HEK293 (cell line): ENCODE measurements around the gene ARL15.

Experiments
- CTCF ChIA-PET: fragments of 350-600 bp; formaldehyde crosslinking; extraction: SDS; loops from one replicate; lab custom pipeline; 2021; ENCODE audit warnings: antibody characterized with exemption; lab: Yijun Ruan, JAX
- POLR2A ChIA-PET: fragments of 300-600 bp; formaldehyde crosslinking; extraction: SDS; loops from one replicate; lab custom pipeline; 2020; ENCODE audit warnings: antibody characterized with exemption, inconsistent platforms; lab: Yijun Ruan, JAX
- H3K27ac ChIP-seq: fragments of 200-500 bp; sonication (Bioruptor generic); 2 replicates; pipeline ENCODE4 v1.5.1; 2014; ENCODE audit warnings: low read depth, low read length, control low read depth, inconsistent platforms; ENCODE audit errors: extremely low read depth
- H3K36me3 ChIP-seq, 2 experiments: fragments of 200-500 bp in 1 of 2; sonication (Bioruptor generic) in 1 of 2; 1 replicate in 1 of 2; 2 replicates in 1 of 2; pipeline ENCODE4 v1.5.1; 2014 to 2017; ENCODE audit warnings: inconsistent platforms in 2 of 2, low read length in 2 of 2; ENCODE audit not compliant: control insufficient read depth in 2 of 2, insufficient read depth in 1 of 2
- H3K4me1 ChIP-seq: fragments of 200-500 bp; sonication (Bioruptor generic); 2 replicates; pipeline ENCODE4 v1.5.1; 2014; ENCODE audit warnings: mild to moderate bottlenecking, low read length, inconsistent platforms; ENCODE audit not compliant: control insufficient read depth, insufficient read depth
- H3K4me3 ChIP-seq: 2 replicates; pipeline ENCODE4 v1.5.1; 2011; ENCODE audit warnings: low read depth, mild to moderate bottlenecking, control low read depth, low read length, moderate library complexity
- H3K9me3 ChIP-seq: fragments of 200-500 bp; sonication (Bioruptor generic); 2 replicates; pipeline ENCODE4 v1.5.1; 2014; ENCODE audit warnings: low read depth, low read length, inconsistent platforms; ENCODE audit not compliant: control insufficient read depth, insufficient read depth
- IKZF3 ChIP-seq: fragments of 450-650 bp; IDR thresholded peaks from 2 replicates; pipeline ENCODE4 v1.5.0; 2018; ENCODE audit warnings: missing biosample characterization, mild to moderate bottlenecking, missing genetic modification characterization, moderate library complexity
- MYNN ChIP-seq: fragments of 450-650 bp; formaldehyde crosslinking; IDR thresholded peaks from 2 replicates; pipeline ENCODE4 v1.5.1; 2016; ENCODE audit warnings: missing biosample characterization, missing genetic modification characterization, borderline replicate concordance
- PRDM1 ChIP-seq: fragments of 450-650 bp; formaldehyde crosslinking; IDR thresholded peaks from 2 replicates; pipeline ENCODE4; 2016; ENCODE audit warnings: missing biosample characterization, missing genetic modification characterization
- SCRT1 ChIP-seq: fragments of 450-650 bp; formaldehyde crosslinking; IDR thresholded peaks from 2 replicates; pipeline ENCODE4 v1.5.1; 2016; ENCODE audit warnings: missing biosample characterization, missing genetic modification characterization, borderline replicate concordance
- SETDB1 ChIP-seq: IDR thresholded peaks from one replicate; pipeline ENCODE4 v1.6.1; 2017; ENCODE audit warnings: mild to moderate bottlenecking, low read length, moderate library complexity, mixed read lengths; ENCODE audit not compliant: insufficient read length
- WT1 ChIP-seq: fragments of 450-650 bp; formaldehyde crosslinking; IDR thresholded peaks from 2 replicates; pipeline ENCODE4 v1.5.1; 2016; ENCODE audit warnings: missing biosample characterization, missing genetic modification characterization
- ZBTB11 ChIP-seq: fragments of 450-650 bp; formaldehyde crosslinking; conservative IDR thresholded peaks from 2 replicates; pipeline ENCODE4 v1.5.1; 2016; ENCODE audit warnings: low read depth, missing biosample characterization, missing genetic modification characterization
- ZBTB8A ChIP-seq: fragments of 450-650 bp; formaldehyde crosslinking; IDR thresholded peaks from 2 replicates; pipeline ENCODE4 v1.5.1; 2016; ENCODE audit warnings: missing biosample characterization, missing genetic modification characterization
- ZFP41 ChIP-seq: fragments of 450-650 bp; formaldehyde crosslinking; IDR thresholded peaks from 2 replicates; pipeline ENCODE4 v1.5.1; 2016; ENCODE audit warnings: missing biosample characterization, missing genetic modification characterization, borderline replicate concordance
- ZFP69B ChIP-seq: fragments of 450-650 bp; formaldehyde crosslinking; IDR thresholded peaks from 2 replicates; pipeline ENCODE4 v1.5.1; 2016; ENCODE audit warnings: missing biosample characterization, missing genetic modification characterization
- ZNF112 ChIP-seq: fragments of 450-650 bp; formaldehyde crosslinking; IDR thresholded peaks from 2 replicates; pipeline ENCODE4 v1.5.0; 2017; ENCODE audit warnings: missing biosample characterization, missing genetic modification characterization
- ZNF140 ChIP-seq: fragments of 450-650 bp; formaldehyde crosslinking; IDR thresholded peaks from 2 replicates; pipeline ENCODE4 v1.5.1; 2016; ENCODE audit warnings: missing biosample characterization, missing genetic modification characterization
- ZNF2 ChIP-seq: fragments of 450-650 bp; formaldehyde crosslinking; IDR thresholded peaks from 2 replicates; pipeline ENCODE4 v1.5.1; 2016; ENCODE audit warnings: missing biosample characterization, missing genetic modification characterization
- ZNF221 ChIP-seq: fragments of 450-650 bp; formaldehyde crosslinking; IDR thresholded peaks from 2 replicates; pipeline ENCODE4 v1.5.1; 2017; ENCODE audit warnings: missing biosample characterization, missing genetic modification characterization, borderline replicate concordance
- ZNF302 ChIP-seq: fragments of 450-650 bp; formaldehyde crosslinking; IDR thresholded peaks from 2 replicates; pipeline ENCODE4 v1.5.1; 2016; ENCODE audit warnings: missing biosample characterization, missing genetic modification characterization, low read depth
- ZNF354C ChIP-seq: fragments of 450-650 bp; formaldehyde crosslinking; IDR thresholded peaks from 2 replicates; pipeline ENCODE4 v1.5.1; 2016; ENCODE audit warnings: missing biosample characterization, missing genetic modification characterization, low read depth, borderline replicate concordance
- ZNF394 ChIP-seq: fragments of 450-650 bp; formaldehyde crosslinking; IDR thresholded peaks from 2 replicates; pipeline ENCODE4 v1.5.1; 2016; ENCODE audit warnings: missing biosample characterization, missing genetic modification characterization, mild to moderate bottlenecking, moderate library complexity, borderline replicate concordance
- ZNF449 ChIP-seq: fragments of 450-650 bp; formaldehyde crosslinking; IDR thresholded peaks from 2 replicates; pipeline ENCODE4 v1.5.1; 2017; ENCODE audit warnings: missing biosample characterization, mild to moderate bottlenecking, missing genetic modification characterization, moderate library complexity
- ZNF555 ChIP-seq: fragments of 450-650 bp; formaldehyde crosslinking; conservative IDR thresholded peaks from 2 replicates; pipeline ENCODE4 v1.5.1; 2017; ENCODE audit warnings: missing biosample characterization, mild to moderate bottlenecking, missing genetic modification characterization, inconsistent platforms
- ZNF623 ChIP-seq: fragments of 450-650 bp; formaldehyde crosslinking; IDR thresholded peaks from 2 replicates; pipeline ENCODE4 v1.5.1; 2016; ENCODE audit warnings: missing biosample characterization, missing genetic modification characterization
- ZNF624 ChIP-seq: fragments of 450-650 bp; formaldehyde crosslinking; IDR thresholded peaks from 2 replicates; pipeline ENCODE4 v1.5.1; 2017; ENCODE audit warnings: missing biosample characterization, missing genetic modification characterization
- ZNF776 ChIP-seq: fragments of 450-650 bp; formaldehyde crosslinking; IDR thresholded peaks from 2 replicates; pipeline ENCODE4 v1.5.0; 2017; ENCODE audit warnings: missing biosample characterization, missing genetic modification characterization, borderline replicate concordance
- ZNF785 ChIP-seq: fragments of 450-650 bp; formaldehyde crosslinking; IDR thresholded peaks from 2 replicates; pipeline ENCODE4 v1.5.1; 2016; ENCODE audit warnings: missing biosample characterization, missing genetic modification characterization

Gene ARL15

GRCh38 chr5:53962306-53962705 lies 348.1 kb downstream of the ARL15 start:
- H3K4me3 ChIP-seq, result no peak overlapping the region
- H3K9me3 ChIP-seq, result no peaks in the 10 kb centered on the region
- no peaks in the 10 kb centered on the region for H3K36me3 ChIP-seq
- H3K4me1 ChIP-seq, result no peaks in the 10 kb centered on the region
- TF ChIP-seq ZNF2 (tag by site-specific recombination), result no peak
- no peak for TF ChIP-seq ZBTB11 (tag by site-specific recombination)
- TF ChIP-seq MYNN (tag by site-specific recombination), result no peak
- no peak for TF ChIP-seq ZNF624 (tag by site-specific recombination)
- no peak for TF ChIP-seq ZFP41 (tag by site-specific recombination)
- TF ChIP-seq PRDM1, result no peak
- no peak for TF ChIP-seq ZNF394 (tag by site-specific recombination)
- TF ChIP-seq ZNF449 (tag by site-specific recombination), result no peak
- TF ChIP-seq ZNF221 (tag by site-specific recombination), result no peak
- no peak for TF ChIP-seq ZNF140
- TF ChIP-seq ZNF776, result no peak
- TF ChIP-seq ZNF623 (tag by site-specific recombination), result no peak
- no peak for TF ChIP-seq ZNF555
- TF ChIP-seq ZFP69B, result no peak
- TF ChIP-seq IKZF3 (tag by site-specific recombination), result no peak
- TF ChIP-seq ZNF354C, result no peak
- no peak for TF ChIP-seq SCRT1 (tag by site-specific recombination)
- no peak for TF ChIP-seq ZNF785 (tag by site-specific recombination)
- no peak overlapping the region for H3K27ac ChIP-seq
- CTCF ChIA-PET, result interaction anchor here (0.7 kb wide), 1 partner anchor 271 kb away, joined by 3 read pairs; no protein-coding TSS in a partner anchor
- POLR2A ChIA-PET, result no interaction called here

GRCh38 chr5:53956632-53957031 lies 353.7 kb downstream of the ARL15 start:
- CTCF ChIA-PET, result no interaction called here
- no peak overlapping the region for H3K4me3 ChIP-seq
- H3K9me3 ChIP-seq, result no peaks in the 10 kb centered on the region
- no peak overlapping the region for H3K27ac ChIP-seq
- H3K36me3 ChIP-seq, result no peaks in the 10 kb centered on the region
- POLR2A ChIA-PET, result no interaction called here
- TF ChIP-seq SETDB1 (peak; percentile 57), ZNF302 (no peak), ZNF112 (tag by site-specific recombination) (no peak), WT1 (tag by site-specific recombination) (no peak), ZBTB8A (tag by site-specific recombination) (no peak)
- peaks cover 5% of the 10 kb centered on the region for H3K4me1 ChIP-seq
